Neural cell (in vitro differentiated cells): ENCODE results near the gene SDHD.

Experiments
- EP300 ChIP-seq: fragments of 450-650 bp; conservative IDR thresholded peaks from 2 replicates; pipeline ENCODE4 v1.6.1; 2014; ENCODE audit warnings: antibody characterized with exemption, mild to moderate bottlenecking, moderate library complexity; ENCODE audit not compliant: poor library complexity, severe bottlenecking
- EZH2 ChIP-seq: fragments of 200-600, 300-800 bp; shearing (Covaris generic), sonication (generic); IDR thresholded peaks from 2 replicates; pipeline ENCODE4 v1.6.1; 2014; ENCODE audit warnings: antibody characterized with exemption, low read length, borderline replicate concordance, mild to moderate bottlenecking; ENCODE audit not compliant: insufficient read depth, poor library complexity, severe bottlenecking
- POLR2AphosphoS5 ChIP-seq: IDR thresholded peaks from 2 replicates; pipeline ENCODE4 v1.6.1; 2012
- SMC3 ChIP-seq: fragments of 450-650 bp; conservative IDR thresholded peaks from 2 replicates; pipeline ENCODE4 v1.6.1; 2014; ENCODE audit warnings: antibody characterized with exemption, mild to moderate bottlenecking, moderate library complexity; ENCODE audit not compliant: poor library complexity
- TAF1 ChIP-seq: IDR thresholded peaks from 2 replicates; pipeline ENCODE4 v1.6.1; 2012; ENCODE audit warnings: low read depth
- TF ChIP-seq, protein P1 (sequence below): fragments of 450-650 bp; IDR thresholded peaks from 2 replicates; pipeline ENCODE4 v1.5.1; 2014; ENCODE audit warnings: antibody characterized with exemption, mild to moderate bottlenecking, moderate library complexity; ENCODE audit not compliant: poor library complexity, severe bottlenecking

DNA sequence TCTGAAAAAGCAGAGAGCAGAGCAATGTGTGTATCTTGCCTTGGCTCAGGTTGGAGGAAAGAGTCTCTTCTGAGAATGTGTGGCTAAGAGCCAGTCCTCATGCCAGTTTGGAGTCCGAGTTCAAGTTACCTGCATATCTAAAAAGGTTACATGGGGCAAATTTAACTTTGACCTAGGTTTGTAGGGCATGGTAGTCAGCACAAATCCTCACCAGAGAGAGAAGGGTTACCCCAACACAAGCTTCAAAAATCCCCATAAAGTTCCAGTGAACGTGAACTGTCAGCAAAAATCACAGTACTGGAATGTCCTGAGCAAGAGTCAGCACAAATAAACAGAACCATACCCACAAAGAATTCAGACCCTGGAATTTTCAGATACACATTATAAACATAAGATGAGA lies 13.8 kb downstream of the SDHD start:
- no peak for TF ChIP-seq EP300
- TF ChIP-seq EZH2: no peak
- no peak for TF ChIP-seq SMC3
- TF ChIP-seq, protein P1, sequence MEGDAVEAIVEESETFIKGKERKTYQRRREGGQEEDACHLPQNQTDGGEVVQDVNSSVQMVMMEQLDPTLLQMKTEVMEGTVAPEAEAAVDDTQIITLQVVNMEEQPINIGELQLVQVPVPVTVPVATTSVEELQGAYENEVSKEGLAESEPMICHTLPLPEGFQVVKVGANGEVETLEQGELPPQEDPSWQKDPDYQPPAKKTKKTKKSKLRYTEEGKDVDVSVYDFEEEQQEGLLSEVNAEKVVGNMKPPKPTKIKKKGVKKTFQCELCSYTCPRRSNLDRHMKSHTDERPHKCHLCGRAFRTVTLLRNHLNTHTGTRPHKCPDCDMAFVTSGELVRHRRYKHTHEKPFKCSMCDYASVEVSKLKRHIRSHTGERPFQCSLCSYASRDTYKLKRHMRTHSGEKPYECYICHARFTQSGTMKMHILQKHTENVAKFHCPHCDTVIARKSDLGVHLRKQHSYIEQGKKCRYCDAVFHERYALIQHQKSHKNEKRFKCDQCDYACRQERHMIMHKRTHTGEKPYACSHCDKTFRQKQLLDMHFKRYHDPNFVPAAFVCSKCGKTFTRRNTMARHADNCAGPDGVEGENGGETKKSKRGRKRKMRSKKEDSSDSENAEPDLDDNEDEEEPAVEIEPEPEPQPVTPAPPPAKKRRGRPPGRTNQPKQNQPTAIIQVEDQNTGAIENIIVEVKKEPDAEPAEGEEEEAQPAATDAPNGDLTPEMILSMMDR: no peak
- no peak for TF ChIP-seq TAF1
- no peak for TF ChIP-seq POLR2AphosphoS5
